HCT116 (cell line): Measurements from ENCODE around the gene SMAD7. TPM values are rescaled to one million over a fixed set of nuclear protein-coding genes. Genes with fewer than 3 reads are reported as not detected.

Experiments used
- ATAC-seq: fragments of 200-7000 bp; cut with Tn5 transposase; 2 replicates; pipeline ENCODE4 v1.9.1; 2020; ENCODE audit warnings: mild to moderate bottlenecking, moderate library complexity
- BruUV-seq: library from RNA; stranded (reverse); fragments of 400-500 nt; replicated peaks from 2 replicates; lab custom pipeline; 2021; lab: Mats Ljungman, UMichigan
- CTCF ChIA-PET: fragments of 300-600 bp; sonication (Branson Sonifier 250); formaldehyde crosslinking; loops from one replicate; lab custom pipeline; 2021; ENCODE audit warnings: antibody characterized with exemption; lab: Charles Lee
- POLR2A ChIA-PET: fragments of 300-600, 350-600 bp; sonication (Branson Sonifier 250); formaldehyde crosslinking; loops from one replicate; lab custom pipeline; 2021; ENCODE audit warnings: antibody characterized with exemption; lab: Charles Lee
- RAD21 ChIA-PET, 2 experiments: fragments of 300-600 bp; sonication (Branson Sonifier 250); formaldehyde crosslinking; loops; one replicate each; lab custom pipeline; 2023; ENCODE audit warnings: low total read pairs in 2 of 2; ENCODE audit not compliant: uncharacterized antibody in 2 of 2, unreplicated experiment in 2 of 2, low non-redundant PET in 1 of 2; lab: Charles Lee
- DNase-seq: peaks from one replicate; pipeline ENCODE4 v3.0.0-alpha.2; 2010; ENCODE audit warnings: low read depth, low spot score
- H2AFZ ChIP-seq: fragments of 200-600 bp; shearing (Covaris generic), sonication (generic); 2 replicates; pipeline ENCODE4 v1.6.1; 2017; ENCODE audit warnings: low read depth, mixed run types, mixed read lengths, antibody characterized with exemption, low read length; ENCODE audit not compliant: poor library complexity, severe bottlenecking
- H3K27ac ChIP-seq: 2 replicates; pipeline ENCODE4 v1.5.1; 2012; ENCODE audit warnings: low read depth, low read length
- H3K27me3 ChIP-seq: fragments of 200-600 bp; sonication (generic); 2 replicates; pipeline ENCODE4 v1.6.1; 2016; ENCODE audit warnings: mixed run types, low read length, mixed read lengths; ENCODE audit not compliant: insufficient read depth
- H3K36me3 ChIP-seq, 2 experiments: fragments of 200-500 bp in 1 of 2; fragments of 200-600 bp in 1 of 2; sonication (Bioruptor generic) in 1 of 2; sonication (generic) in 1 of 2; 2 replicates each; pipeline versions ENCODE4 v1.5.1 to v1.6.1; 2014 to 2016; ENCODE audit warnings: low read length in 2 of 2, inconsistent platforms in 1 of 2, mixed read lengths in 1 of 2, mixed run types in 1 of 2; ENCODE audit not compliant: insufficient read depth in 2 of 2, control insufficient read depth in 1 of 2
- H3K4me1 ChIP-seq, 2 experiments: fragments of 200-600 bp in 1 of 2; sonication (generic) in 1 of 2; 2 replicates each; pipeline versions ENCODE4 v1.5.1 to v1.6.1; 2012 to 2017; ENCODE audit warnings: low read length in 2 of 2, inconsistent platforms in 1 of 2, mild to moderate bottlenecking in 1 of 2, mixed read lengths in 1 of 2, mixed run types in 1 of 2, moderate library complexity in 1 of 2; ENCODE audit not compliant: insufficient read depth in 2 of 2, control insufficient read depth in 1 of 2
- H3K4me2 ChIP-seq: fragments of 200-600 bp; sonication (generic); 2 replicates; pipeline ENCODE4 v1.6.1; 2017; ENCODE audit warnings: mixed run types, low read length, mixed read lengths
- H3K4me3 ChIP-seq, 2 experiments: fragments of 200-600 bp in 1 of 2; sonication (generic) in 1 of 2; replicated peaks in 1 of 2; 2 replicates each; pipeline ENCODE4 v1.5.1; 2011 to 2016; ENCODE audit warnings: low read length in 2 of 2, control low read depth in 1 of 2, low read depth in 1 of 2, mild to moderate bottlenecking in 1 of 2, mixed read lengths in 1 of 2, mixed run types in 1 of 2
- H3K79me2 ChIP-seq: fragments of 200-600 bp; sonication (generic); 2 replicates; pipeline ENCODE4 v1.6.1; 2017; ENCODE audit warnings: mild to moderate bottlenecking, mixed run types, low read length, moderate library complexity, mixed read lengths; ENCODE audit not compliant: insufficient read depth
- H3K9ac ChIP-seq: fragments of 200-600 bp; sonication (generic); 2 replicates; pipeline ENCODE4 v1.6.1; 2016; ENCODE audit warnings: low read length, mixed read lengths
- H3K9me2 ChIP-seq: fragments of 200-600 bp; sonication (generic), shearing (Covaris generic); 2 replicates; pipeline ENCODE4 v1.6.1; 2017; ENCODE audit warnings: mixed run types, mild to moderate bottlenecking, moderate library complexity; ENCODE audit not compliant: insufficient read depth
- H3K9me3 ChIP-seq, 2 experiments: fragments of 200-500 bp in 1 of 2; fragments of 200-600 bp in 1 of 2; sonication (Bioruptor generic) in 1 of 2; sonication (generic) in 1 of 2; 2 replicates each; pipeline ENCODE4 v1.6.1; 2014 to 2017; ENCODE audit warnings: low read length in 2 of 2, mixed read lengths in 2 of 2, inconsistent platforms in 1 of 2, low read depth in 1 of 2, mild to moderate bottlenecking in 1 of 2, mixed run types in 1 of 2, moderate library complexity in 1 of 2; ENCODE audit not compliant: control insufficient read depth in 1 of 2, insufficient read depth in 1 of 2
- H4K20me1 ChIP-seq: fragments of 200-600 bp; sonication (generic), shearing (Covaris generic); 2 replicates; pipeline ENCODE4 v1.6.1; 2017; ENCODE audit warnings: mixed run types, mild to moderate bottlenecking, moderate library complexity; ENCODE audit not compliant: insufficient read depth
- CBX3 ChIP-seq: IDR thresholded peaks from 2 replicates; pipeline ENCODE4 v1.6.1; 2012; ENCODE audit warnings: low read depth
- EGR1 ChIP-seq: IDR thresholded peaks from 2 replicates; pipeline ENCODE4 v1.6.1; 2012; ENCODE audit warnings: low read depth
- FOSL1 ChIP-seq: IDR thresholded peaks from 2 replicates; pipeline ENCODE4 v1.6.1; 2012; ENCODE audit warnings: low read depth
- JUND ChIP-seq: IDR thresholded peaks from 2 replicates; pipeline ENCODE4 v1.6.1; 2012
- POLR2AphosphoS5 ChIP-seq: IDR thresholded peaks from 2 replicates; pipeline ENCODE4 v1.6.1; 2011; ENCODE audit warnings: mild to moderate bottlenecking, low read depth, low read length, moderate library complexity
- RAD21 ChIP-seq: IDR thresholded peaks from 2 replicates; pipeline ENCODE4 v1.6.1; 2012; ENCODE audit warnings: low read depth, mild to moderate bottlenecking
- SIN3A ChIP-seq: IDR thresholded peaks from 2 replicates; pipeline ENCODE4 v1.6.1; 2012; ENCODE audit warnings: low read depth
- TCF7L2 ChIP-seq: IDR thresholded peaks from 2 replicates; pipeline ENCODE4 v1.7.0; 2011; ENCODE audit warnings: borderline replicate concordance, inconsistent platforms; ENCODE audit not compliant: insufficient read depth, insufficient read length; ENCODE audit errors: extremely low read depth
- YY1 ChIP-seq: IDR thresholded peaks from 2 replicates; pipeline ENCODE4 v1.6.1; 2011; ENCODE audit warnings: low read length, low read depth, moderate library complexity, mild to moderate bottlenecking; ENCODE audit not compliant: insufficient replicate concordance; ENCODE audit errors: extremely low read depth
- ZNF274 ChIP-seq: fragments of 200-500 bp; sonication (Bioruptor generic); IDR thresholded peaks from 2 replicates; pipeline ENCODE4 v1.6.1; 2014; ENCODE audit warnings: mild to moderate bottlenecking, low read depth, low read length, inconsistent platforms
- intact Hi-C: fragments of 100-400 bp; cut with micrococcal nuclease; formaldehyde crosslinking; loops from 2 replicates; pipeline ENCODE4 v1.10.0; 2022
- total RNA-seq: library from RNA; stranded (reverse); gene quantifications from one replicate; pipeline ENCODE4 v1.2.1, GENCODE V29; 2021; ENCODE audit not compliant: unreplicated experiment

The SMAD7 gene
- total RNA-seq, 1 experiment from 2014 or later, result 7.2 TPM

GRCh38 chr18:48973731-48974130 lies 23.0 kb upstream of the SMAD7 start:
- Histone ChIP-seq H3K4me2 (peak overlapping the region; percentile 2; the same call in 1 of the 2 replicates), H3K79me2 (no peaks in the 10 kb centered on the region), H3K36me3 (no peaks in the 10 kb centered on the region), H3K4me3 (no peak overlapping the region), H3K9me3 (no peaks in the 10 kb centered on the region), H3K9ac (no peak overlapping the region), H3K9me2 (no peaks in the 10 kb centered on the region), H3K27me3 (no peaks in the 10 kb centered on the region), H3K27ac (no peak overlapping the region), H3K4me1 (peaks cover 9 to 34% of the 10 kb centered on the region in 2 experiments; a peak in 3 of 4 replicates), H4K20me1 (no peaks in the 10 kb centered on the region), H2AFZ (no peak overlapping the region)
- DNase-seq, result no peak
- RAD21 ChIA-PET, result no interaction called here
- CTCF ChIA-PET, result no interaction called here
- ATAC-seq, result no peak
- TF ChIP-seq YY1 (no peak), TCF7L2 (no peak), JUND (no peak), CBX3 (no peak), POLR2AphosphoS5 (no peak), FOSL1 (no peak), ZNF274 (no peak), EGR1 (no peak)
- no TSS peak for BruUV-seq
- POLR2A ChIA-PET, result no interaction called here
- intact Hi-C loops, result no loop called here

- POLR2A ChIA-PET, result no interaction called here
These were observed 17.8 kb upstream of the SMAD7 start for GRCh38 chr18:48968412-48969215.

More at GRCh38 chr18:48968412-48969215, 17.8 kb upstream of the SMAD7 start:
- Histone ChIP-seq H3K9me2 (no peaks in the 10 kb centered on the region), H3K36me3 (no peaks in the 10 kb centered on the region), H3K4me1 (peaks cover 0 to 2% of the 10 kb centered on the region in 2 experiments; a peak in 2 of 4 replicates), H3K27ac (no peak overlapping the region), H3K27me3 (peaks cover 4% of the 10 kb centered on the region; the same call in 1 of the 2 replicates), H3K9ac (no peak overlapping the region), H4K20me1 (no peaks in the 10 kb centered on the region), H2AFZ (no peak overlapping the region), H3K9me3 (no peaks in the 10 kb centered on the region), H3K4me2 (no peak overlapping the region), H3K79me2 (no peaks in the 10 kb centered on the region), H3K4me3 (no peak overlapping the region)
- ChIA-PET RAD21 (no interaction called here), CTCF (interaction anchor here (0.6 kb wide), 1 partner anchor 122 kb away, joined by 3 read pairs; no protein-coding TSS in a partner anchor)
- BruUV-seq, result no TSS peak
- ATAC-seq, result no peak
- no peak for TF ChIP-seq RAD21
- TF ChIP-seq SIN3A, result no peak
- TF ChIP-seq YY1, result no peak
- intact Hi-C loops, result no loop called here
- DNase-seq, result no peak
